Measurements from ENCODE around the gene TEX38. TPM values are rescaled to one million over a fixed set of nuclear protein-coding genes. Genes with fewer than 3 reads are reported as not detected.

The TEX38 gene
- total and polyA plus RNA-seq, 2 of the 13 experiments (the other 11 are each of a cell fraction or from before 2014, with no cell fraction given), result 0.18 TPM; not detected in 1

- TF ChIP-seq, protein P1, sequence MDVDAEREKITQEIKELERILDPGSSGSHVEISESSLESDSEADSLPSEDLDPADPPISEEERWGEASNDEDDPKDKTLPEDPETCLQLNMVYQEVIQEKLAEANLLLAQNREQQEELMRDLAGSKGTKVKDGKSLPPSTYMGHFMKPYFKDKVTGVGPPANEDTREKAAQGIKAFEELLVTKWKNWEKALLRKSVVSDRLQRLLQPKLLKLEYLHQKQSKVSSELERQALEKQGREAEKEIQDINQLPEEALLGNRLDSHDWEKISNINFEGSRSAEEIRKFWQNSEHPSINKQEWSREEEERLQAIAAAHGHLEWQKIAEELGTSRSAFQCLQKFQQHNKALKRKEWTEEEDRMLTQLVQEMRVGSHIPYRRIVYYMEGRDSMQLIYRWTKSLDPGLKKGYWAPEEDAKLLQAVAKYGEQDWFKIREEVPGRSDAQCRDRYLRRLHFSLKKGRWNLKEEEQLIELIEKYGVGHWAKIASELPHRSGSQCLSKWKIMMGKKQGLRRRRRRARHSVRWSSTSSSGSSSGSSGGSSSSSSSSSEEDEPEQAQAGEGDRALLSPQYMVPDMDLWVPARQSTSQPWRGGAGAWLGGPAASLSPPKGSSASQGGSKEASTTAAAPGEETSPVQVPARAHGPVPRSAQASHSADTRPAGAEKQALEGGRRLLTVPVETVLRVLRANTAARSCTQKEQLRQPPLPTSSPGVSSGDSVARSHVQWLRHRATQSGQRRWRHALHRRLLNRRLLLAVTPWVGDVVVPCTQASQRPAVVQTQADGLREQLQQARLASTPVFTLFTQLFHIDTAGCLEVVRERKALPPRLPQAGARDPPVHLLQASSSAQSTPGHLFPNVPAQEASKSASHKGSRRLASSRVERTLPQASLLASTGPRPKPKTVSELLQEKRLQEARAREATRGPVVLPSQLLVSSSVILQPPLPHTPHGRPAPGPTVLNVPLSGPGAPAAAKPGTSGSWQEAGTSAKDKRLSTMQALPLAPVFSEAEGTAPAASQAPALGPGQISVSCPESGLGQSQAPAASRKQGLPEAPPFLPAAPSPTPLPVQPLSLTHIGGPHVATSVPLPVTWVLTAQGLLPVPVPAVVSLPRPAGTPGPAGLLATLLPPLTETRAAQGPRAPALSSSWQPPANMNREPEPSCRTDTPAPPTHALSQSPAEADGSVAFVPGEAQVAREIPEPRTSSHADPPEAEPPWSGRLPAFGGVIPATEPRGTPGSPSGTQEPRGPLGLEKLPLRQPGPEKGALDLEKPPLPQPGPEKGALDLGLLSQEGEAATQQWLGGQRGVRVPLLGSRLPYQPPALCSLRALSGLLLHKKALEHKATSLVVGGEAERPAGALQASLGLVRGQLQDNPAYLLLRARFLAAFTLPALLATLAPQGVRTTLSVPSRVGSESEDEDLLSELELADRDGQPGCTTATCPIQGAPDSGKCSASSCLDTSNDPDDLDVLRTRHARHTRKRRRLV (CRISPR knock-in tag; IDR thresholded peaks at IDR 0.05), result no peak
- peak; percentile 81 for TF ChIP-seq ZNF687 (CRISPR knock-in tag; IDR thresholded peaks at IDR 0.05)
- TF ChIP-seq DNMT1 (CRISPR knock-in tag; IDR thresholded peaks at IDR 0.05), result 0 out of 2 replicates have a peak, but pooled peaks have one; percentile 82
- TF ChIP-seq NONO (IDR thresholded peaks at IDR 0.05), result no peak
- TF ChIP-seq NONO (CRISPR knock-in tag; conservative IDR thresholded peaks at IDR 0.05), result peak; percentile 51; the same call in 1 of the 2 replicates
- peak; percentile 57 for TF ChIP-seq SALL2 (CRISPR knock-in tag; IDR thresholded peaks at IDR 0.05)
- TF ChIP-seq, protein P2, sequence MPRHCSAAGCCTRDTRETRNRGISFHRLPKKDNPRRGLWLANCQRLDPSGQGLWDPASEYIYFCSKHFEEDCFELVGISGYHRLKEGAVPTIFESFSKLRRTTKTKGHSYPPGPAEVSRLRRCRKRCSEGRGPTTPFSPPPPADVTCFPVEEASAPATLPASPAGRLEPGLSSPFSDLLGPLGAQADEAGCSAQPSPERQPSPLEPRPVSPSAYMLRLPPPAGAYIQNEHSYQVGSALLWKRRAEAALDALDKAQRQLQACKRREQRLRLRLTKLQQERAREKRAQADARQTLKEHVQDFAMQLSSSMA (CRISPR knock-in tag; IDR thresholded peaks at IDR 0.05), result 0 out of 2 replicates have a peak, but pooled peaks have one; percentile 36
- peak; percentile 60; the same call in 1 of the 2 replicates for TF ChIP-seq ZFP36L1 (CRISPR knock-in tag; IDR thresholded peaks at IDR 0.05)
- TF ChIP-seq MAZ (IDR thresholded peaks at IDR 0.05; ENCODE audit: borderline replicate concordance, low read depth, low read length), result peak; percentile 91
- TF ChIP-seq MAZ (CRISPR knock-in tag; IDR thresholded peaks at IDR 0.05; ENCODE audit: low read depth), result peak; percentile 93
- TF ChIP-seq SAP130 (CRISPR knock-in tag; IDR thresholded peaks at IDR 0.05; ENCODE audit: low read depth), result peak; percentile 94
- TF ChIP-seq ZNF792 (CRISPR knock-in tag; IDR thresholded peaks at IDR 0.05), result no peak; the same call in 1 of the 2 replicates
- TF ChIP-seq ZNF607 (CRISPR knock-in tag; IDR thresholded peaks at IDR 0.05; ENCODE audit: borderline replicate concordance), result no peak
- peak; percentile 88 for TF ChIP-seq PHF8 (CRISPR knock-in tag; IDR thresholded peaks at IDR 0.05)
- no peak for TF ChIP-seq EZH2 (conservative IDR thresholded peaks at IDR 0.05; ENCODE audit: low read depth, low read length)
- peak; percentile 95 for TF ChIP-seq RBFOX2 (IDR thresholded peaks at IDR 0.05; ENCODE audit: low read depth, low read length)
- TF ChIP-seq ZNF629 (CRISPR knock-in tag; conservative IDR thresholded peaks at IDR 0.05), result 0 out of 2 replicates have a peak, but pooled peaks have one; percentile 10
- TF ChIP-seq IKZF5 (CRISPR knock-in tag; IDR thresholded peaks at IDR 0.05), result peak; percentile 40; the same call in 1 of the 2 replicates
Observed at GRCh38 chr1:46718727-46719622, 47.3 kb downstream of the TEX38 start, which contains the start of gene EFCAB14 (continued).
